NCI-H1105 treated with DMSO at 0.1 percent for 48 hours (cell line): ENCODE results near the gene SPIN1.

Experiments used
- DNase-seq: peaks from one replicate; lab custom pipeline; 2025; lab: John Stamatoyannopoulos, UW

The SPIN1 gene

DNA sequence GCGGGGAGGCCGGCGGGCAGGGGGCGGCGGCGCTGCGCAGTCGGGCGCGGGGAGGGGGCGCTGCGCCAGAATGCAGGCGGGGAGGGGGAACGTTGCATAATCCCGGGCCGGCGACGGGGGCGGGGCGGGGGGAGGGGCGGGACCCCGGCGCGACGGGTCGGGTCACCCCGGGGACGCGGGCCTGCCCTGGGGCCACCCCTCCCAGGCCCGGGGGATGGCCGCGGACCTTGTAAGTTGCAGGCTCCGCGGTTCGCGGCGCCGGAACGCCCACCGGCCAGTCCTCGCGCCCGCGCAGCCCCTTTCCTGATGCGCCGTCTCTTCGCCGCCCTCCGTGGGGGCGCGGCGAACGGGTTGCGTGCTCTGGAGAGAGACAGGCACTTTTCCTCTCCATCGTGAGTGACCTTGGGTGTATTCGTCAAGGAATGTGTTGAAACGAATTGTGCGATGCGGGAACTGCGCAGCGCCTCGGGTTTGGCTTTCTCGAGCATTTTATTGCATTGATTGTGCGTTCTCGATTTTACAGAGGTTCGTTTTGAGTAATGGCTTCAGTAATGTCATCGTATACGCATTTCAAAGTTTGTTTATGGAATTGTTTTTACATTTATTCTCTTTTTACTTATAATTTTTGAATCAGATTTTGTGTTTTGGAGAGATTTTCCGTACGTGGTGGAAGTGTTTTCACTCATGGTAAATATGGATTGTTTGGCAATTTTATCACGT lies 802 bp downstream of the SPIN1 start:
- peak; percentile 39 for DNase-seq

DNA sequence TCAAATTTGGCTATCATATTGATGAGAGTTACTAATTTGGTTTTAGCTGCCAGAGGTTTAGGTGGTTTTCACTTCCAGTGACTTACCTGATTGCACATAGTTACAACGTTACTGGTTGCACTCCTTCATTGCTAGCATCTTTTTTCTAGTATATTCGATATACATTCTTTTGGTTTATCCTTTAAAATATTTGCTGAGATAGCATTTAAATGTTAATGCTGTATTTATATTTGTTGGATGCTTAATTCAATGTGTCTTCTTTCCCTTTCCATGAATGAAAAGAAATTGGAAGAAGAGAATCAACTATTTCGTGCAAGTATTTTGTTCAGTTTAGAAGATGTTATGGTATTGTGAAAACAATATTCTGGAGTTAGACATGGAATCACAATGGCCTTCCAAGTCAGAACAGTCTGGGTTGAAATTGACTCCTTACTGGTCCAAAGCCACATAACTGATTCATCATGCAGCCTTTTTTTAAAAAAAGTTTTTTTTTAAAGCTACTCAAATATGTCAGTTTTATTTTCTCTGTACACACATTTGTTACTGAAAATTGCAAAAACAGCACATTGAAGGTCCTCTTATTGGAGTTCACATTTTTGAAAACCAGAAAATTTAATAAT lies 2.2 kb downstream of the SPIN1 start:
- no peak for DNase-seq

DNA sequence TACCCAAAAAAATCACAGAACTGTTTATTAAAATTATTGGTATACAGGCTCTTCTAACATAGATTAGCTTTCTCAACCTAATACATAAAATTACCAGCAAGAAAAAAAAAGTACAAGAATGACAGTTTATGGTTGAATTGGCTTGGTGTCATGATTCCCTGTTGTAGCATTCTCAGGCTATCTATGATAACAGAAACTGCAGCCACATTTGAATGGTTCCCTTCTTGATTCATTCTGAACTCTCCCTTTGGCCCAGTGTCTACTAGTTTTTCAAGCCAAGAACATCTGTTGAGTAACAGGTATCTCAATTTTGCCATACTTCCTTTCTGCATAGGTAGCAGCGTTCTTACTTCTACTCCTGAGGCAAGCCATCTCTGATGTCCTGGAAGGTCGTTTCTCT lies 3.0 kb downstream of the SPIN1 start:
- DNase-seq = no peak

DNA sequence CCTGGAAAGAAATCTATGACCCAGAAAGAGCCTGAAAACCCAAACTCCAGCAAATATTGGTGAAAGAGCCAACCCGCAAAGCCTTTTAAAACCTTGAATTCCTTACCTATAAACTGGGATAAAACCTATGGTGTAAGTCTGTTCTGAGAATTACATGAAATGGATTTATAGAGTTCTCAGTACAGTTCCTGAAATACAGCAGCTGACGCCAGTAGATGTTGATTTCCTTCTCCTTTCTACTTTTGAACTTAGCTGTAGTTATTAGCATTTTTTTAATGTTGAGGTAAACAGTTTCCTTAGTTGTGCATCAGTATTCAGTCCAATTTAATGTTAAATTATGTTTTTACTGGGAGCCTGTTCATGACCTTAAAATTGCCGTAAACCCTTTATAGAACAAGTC lies 3.7 kb downstream of the SPIN1 start:
- no peak for DNase-seq

DNA sequence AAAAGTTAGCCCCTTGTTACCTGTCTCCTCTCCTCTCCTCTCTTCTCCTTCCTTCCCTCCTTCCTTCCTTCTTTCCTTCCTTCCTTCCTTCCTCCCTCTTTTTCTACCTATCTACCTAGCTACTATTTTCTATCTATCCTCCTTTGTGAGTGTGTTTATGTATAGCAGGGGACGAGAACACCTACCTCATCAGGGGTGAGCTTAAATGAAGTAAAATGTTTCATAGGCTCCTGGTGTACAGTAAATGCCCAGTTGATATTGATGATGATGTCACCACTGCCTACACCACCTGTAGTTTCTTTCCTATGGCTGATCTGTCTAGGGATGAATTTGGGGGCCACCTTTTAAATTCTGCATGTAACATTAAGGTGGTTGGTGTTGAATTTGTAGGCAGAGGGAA lies 4.3 kb downstream of the SPIN1 start:
- DNase-seq = no peak

DNA sequence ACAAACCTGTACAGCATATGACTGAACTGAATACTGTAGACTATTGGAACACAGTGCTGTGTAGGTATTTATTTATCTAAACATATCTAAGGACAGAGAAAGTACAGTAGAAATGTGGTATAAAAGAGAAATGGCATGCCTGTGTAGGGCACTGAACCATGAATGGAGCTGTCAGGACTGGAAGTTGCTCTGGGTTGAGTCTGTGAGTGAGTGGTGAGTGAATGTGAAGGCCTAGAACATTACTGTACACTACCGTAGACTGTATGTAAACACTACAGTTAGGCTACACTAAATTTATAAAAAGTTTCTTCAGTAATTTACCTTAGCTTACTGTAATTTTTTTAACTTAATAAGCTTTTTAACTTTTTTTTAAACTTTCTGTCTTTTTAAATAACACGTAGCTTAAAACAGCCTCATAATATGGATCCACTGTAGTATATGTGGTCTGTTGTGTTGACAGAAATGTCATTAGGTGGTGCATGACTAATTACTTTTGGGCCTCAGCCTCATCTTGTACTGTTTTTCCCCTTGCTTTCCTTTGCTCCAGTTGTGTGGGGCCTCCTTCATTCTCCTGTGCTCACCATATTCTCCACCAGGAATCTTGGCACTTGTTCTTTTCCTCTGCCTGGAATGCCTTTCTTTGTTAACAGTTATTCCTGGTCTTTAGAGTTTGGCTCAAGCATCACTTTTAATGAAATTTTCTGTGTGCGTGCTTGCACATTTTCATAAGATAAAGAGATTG lies 8.8 kb downstream of the SPIN1 start:
- no peak for DNase-seq

DNA sequence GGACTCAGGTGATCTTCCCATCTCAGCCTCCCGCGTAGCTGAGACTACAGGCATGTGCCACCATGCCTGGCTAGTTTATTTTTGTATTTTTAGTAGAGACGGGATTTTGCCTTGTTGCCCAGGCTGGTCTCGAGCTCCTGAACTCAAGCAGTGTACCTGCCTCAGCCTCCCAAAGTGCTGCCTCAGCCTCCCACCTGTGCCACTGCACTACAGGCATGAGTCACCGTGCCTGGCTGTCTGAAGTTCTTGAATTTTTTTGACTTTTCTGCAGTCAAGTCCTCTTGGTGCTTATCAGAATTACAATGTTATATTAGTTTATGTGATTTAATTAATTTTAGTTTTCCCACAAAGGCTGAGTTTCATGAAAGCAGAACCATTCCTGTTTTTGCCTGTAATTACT lies 9.8 kb downstream of the SPIN1 start:
- no peak for DNase-seq

DNA sequence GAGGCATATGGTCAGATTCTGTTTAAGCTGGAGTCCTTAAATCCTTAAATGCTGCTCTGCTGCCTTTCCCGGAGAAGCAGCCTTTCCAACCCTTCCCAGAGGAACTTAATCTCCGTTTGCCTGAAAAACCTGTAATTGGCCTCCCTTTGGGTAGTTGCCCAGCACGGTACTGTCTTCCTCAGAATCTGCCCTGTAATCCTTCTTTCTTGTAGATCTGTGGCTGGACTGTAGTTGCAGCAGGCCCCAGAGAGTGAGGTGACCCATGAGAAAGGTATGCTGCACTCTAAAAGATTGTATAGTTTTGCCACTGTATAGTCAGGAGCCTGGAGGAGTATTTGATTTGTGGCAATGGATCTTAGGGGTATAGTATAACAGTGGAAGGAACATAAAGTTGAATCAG lies 11.7 kb downstream of the SPIN1 start:
- DNase-seq = no peak

DNA sequence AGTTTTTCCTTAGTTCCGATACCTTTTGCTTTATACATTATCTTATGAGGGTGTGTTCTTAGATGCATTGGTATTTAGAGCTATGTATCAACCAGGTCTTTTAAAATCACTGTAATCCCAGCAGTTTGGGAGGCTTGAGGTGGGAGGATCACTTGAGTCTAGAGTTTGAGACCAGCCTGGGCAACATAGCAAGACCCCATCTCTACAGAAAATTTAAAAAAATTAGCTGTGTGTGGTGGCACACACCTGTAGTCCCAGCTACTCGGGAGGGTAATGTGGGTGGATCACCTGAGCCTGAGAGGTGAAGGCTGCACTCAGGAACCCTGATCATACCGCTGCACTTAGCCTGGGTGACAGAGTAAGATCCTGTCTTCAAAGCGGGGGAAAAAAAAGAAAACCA lies 15.1 kb downstream of the SPIN1 start:
- DNase-seq = no peak

DNA sequence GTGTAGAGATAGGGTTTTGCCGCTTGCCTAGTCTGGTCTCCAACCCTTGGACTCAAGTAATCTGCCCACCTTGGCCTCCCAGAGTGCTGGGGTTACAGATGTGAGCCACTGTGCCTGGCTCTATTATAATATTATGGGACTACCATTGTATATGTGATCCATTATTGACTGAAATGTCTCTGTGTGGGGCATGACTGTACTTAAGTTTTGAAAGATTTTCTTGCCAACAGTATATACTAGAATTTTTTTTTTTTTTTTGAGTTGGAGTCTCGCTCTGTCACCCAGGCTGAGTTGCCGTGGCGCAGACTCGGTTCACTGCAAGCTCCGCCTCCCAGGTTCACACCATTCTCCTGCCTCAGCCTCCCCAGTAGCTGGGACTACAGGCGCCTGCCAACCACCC lies 17.8 kb downstream of the SPIN1 start:
- no peak for DNase-seq

DNA sequence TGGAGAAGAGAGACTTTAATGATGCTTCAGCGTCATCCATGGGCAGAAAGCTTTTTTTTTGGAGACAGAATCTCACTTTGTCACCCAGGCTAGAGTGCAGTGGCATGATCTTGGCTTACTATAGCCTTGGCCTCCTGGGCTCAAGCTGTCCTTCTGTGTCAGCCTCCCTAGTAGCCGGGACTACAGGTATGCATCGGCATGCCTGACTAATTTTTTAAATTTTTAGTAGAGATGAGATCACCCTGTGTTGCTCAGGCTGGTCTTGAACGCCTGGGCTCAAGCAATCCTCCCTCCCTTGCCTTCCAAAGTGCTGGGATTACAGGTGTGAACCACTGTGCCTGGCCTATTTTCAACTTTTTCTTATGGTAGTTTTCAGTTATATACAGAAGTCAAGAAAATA lies 23.2 kb downstream of the SPIN1 start:
- no peak for DNase-seq

DNA sequence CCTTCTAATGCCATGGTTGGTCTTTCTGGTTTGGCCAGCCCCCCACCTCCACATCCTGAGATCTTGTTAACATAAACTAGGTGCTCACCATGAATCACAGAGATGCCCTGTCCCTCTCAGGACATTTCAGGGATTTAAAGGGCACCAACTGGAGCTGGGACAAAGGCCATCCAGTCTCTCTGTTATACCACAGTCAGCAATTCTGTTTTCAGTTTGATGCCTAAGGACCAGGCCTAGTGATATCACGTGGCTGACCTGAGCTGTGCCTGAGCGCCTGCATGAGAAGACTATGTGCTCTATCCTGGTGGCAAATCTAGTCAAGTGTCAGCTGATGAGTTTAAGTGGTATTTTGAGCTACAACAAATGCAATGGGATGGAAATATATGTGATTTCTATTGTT lies 26.1 kb downstream of the SPIN1 start:
- no peak for DNase-seq

DNA sequence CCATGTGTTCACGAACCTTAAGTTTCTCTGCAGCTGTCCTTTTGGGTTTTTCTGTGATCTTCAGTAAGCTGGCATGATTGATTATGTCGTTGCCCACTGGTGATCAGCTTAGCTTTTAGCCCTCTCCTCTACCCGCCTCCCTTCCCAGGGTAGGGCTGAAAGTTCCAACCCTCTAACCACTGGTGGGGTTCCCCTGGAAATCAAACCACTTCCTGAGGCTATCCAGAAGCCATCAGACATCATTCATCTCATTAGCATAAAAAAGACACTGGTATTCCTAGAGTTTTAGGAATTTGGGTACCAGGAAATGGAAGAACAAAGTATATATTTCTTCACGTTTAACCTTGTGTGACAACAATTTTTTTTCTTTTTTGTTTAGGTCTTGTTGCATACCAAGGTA lies 29.8 kb downstream of the SPIN1 start:
- DNase-seq = no peak

DNA sequence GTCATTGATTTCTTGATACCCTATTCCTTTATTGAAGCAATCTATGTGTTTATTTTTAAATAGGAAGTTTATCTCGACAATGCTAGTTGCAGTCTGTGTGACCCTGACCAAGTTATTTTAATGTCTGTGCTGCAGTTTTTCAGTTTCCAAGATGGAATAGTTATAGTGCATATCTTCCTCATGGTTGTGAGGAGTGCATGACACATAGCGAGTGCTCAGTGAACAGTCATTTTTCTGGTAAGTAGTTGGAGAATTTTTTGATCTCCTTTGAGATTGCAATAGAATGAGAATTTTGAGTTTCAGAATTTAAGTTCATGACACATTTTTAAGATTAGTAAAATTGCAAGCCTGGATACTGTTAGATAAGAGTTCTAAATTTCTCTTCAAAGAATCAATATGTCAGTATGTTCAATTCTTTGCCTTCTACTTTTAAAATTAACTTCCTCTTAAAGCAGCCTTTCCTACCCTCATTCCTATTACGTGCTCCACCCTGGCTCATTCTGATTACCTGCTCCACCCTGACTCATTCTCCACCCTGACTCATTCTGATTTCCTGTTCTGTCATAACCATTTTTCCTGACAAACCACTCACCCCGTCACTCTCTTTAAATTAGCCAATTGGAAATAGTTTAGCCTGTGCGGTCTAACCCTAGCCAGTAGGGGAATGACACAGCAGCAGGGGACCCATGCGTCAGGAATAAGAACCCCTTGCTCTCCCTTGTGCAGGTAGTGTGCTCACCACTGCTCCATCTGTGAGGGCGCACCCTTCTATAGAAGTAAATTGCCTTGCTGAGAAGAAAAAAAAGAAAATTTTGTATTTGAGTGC lies 30.7 kb downstream of the SPIN1 start:
- no peak for DNase-seq

DNA sequence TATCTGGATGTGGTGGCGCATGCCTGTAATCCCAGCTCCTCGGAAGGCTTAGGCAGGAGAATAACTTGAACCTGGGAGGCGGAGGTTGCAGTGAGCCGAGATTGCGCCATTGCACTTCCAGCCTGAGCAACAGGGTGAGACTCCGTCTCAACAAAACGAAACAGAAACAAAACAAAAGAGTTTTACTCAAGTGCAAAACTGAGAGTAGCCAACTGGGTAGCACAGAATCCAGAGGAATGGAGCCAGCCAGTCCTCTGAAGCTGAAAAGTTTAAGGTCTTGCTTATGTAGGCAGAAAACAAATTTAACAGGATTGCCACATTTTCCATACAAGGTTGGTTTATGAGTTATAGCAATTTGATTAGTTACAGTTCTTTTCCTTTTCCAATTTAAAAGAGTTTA lies 32.0 kb downstream of the SPIN1 start:
- no peak for DNase-seq

DNA sequence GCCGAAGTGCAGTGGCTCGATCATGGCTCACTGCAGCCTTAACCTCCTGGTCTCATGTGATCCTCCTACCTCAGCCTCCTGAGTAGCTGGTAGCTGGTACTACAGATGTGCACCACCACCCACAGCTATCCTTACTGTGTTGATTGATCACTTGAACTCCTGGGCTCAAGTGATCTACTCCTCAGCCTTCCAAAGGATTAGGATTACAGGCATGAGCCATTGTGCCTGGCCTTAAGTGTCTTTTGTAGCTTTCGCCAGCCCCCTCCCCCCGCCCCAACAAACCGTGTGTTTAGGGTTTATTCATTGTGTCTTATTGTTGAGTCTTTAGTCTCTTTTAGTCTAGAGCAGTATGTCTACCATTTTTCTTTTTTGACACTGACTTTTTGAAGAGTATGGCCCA lies 33.1 kb downstream of the SPIN1 start:
- no peak for DNase-seq

DNA sequence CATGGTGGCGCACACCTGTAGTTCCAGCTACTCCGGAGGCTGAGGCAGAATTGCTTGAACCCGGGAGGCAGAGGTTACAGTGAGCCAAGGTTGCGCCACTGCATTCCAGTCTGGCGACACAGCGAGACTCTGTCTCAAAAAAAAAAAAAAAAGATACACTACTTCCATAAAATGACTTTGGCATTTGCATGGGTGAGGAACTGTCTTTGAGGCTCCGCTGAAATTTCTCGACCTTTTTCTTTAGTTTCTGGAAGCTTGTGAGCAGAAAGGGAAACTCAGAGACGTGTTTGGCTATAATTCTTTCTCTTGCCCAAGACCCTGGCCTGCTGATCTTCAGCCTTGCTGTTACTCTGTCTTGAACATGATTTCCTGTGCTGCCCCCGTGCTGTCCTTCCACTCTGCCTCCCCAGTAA lies 37.3 kb downstream of the SPIN1 start:
- no peak for DNase-seq

DNA sequence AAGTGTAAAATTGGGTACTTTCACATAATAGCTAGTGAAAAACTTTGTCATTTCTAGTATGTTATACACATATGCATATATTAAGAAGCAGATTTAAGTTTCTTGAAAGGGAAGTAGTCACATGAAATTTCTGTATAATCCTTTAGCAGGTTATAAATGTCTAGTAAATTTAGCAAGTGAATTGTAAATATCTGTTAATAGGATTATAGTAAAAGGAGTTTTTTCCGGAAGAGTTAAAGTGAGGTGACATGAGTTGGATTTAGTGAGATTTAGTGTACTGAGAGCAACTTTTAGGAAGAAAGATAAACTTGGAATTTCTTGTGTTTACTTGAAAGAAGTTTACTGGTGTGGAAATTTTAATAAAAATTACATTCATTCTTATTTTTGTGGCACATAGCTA lies 38.4 kb downstream of the SPIN1 start:
- DNase-seq = no peak

DNA sequence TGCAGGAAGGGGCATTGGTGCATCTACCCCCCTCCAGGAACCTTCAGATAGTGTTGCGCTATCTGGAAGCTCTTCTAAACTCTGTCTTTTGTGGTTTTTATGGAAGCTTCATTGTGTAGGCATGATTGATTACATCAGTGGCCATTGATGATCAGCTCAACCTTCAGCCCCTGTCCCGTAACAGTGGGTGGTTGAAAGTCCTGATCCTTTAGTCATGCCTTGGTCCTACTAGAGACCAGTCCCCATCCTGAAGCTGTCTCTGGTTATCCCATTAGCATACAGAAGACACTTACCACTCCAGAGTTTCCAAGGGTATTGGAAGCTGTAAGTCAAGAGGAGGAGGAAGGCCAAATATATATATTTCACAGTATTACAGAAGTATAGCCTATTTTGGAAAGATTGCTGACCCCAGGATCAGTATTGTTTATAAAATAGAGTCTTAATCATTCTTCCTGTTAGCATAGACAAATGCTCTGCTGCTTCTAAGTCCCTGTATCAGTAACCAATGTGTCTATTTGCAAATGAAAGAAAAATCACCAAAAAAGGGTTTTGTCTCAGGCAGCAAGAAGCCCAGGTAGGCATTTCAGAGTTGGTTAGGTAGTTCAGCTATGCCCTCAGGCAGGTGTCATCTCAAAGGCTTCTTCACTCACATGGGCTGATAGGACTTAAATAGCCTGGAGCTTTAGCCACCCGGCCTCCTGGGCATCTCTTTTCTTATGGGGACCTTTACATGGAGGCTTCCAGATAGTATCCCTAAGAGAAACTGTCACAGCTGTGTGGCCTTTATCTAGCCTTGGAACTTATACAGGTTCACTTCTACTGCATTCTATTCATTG lies 41.6 kb downstream of the SPIN1 start:
- no peak for DNase-seq

DNA sequence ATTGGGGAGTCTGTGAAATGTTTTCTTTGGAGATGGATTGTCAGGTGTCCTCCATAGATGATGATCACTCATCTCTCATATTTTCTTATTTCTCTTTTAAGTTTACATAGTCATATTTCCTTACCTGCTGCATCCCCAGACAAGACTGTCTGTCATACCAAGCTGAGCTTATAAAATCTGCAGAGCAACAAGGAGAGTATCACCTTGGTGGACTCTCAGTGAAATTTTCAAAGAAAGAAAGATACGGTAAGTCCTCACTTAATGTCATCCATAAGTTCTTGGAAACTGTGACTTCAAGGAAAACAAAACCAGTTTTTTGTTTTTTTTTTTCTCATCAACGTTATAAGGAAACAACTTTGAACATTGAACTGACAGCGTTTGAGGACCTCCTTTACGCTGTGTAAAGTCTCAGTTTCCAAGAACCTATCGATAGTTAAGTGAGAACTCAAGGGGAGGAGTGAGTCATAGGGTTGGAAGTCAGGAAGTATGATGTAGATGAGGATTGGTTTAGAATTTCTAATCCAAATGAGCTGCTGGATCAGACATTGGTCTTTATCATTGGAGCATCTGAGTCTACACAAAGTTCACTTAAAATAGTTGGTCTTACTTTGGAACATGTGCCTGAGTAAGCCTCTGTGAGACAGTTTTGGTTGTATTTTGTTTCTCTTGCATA lies 45.5 kb downstream of the SPIN1 start:
- no peak for DNase-seq

DNA sequence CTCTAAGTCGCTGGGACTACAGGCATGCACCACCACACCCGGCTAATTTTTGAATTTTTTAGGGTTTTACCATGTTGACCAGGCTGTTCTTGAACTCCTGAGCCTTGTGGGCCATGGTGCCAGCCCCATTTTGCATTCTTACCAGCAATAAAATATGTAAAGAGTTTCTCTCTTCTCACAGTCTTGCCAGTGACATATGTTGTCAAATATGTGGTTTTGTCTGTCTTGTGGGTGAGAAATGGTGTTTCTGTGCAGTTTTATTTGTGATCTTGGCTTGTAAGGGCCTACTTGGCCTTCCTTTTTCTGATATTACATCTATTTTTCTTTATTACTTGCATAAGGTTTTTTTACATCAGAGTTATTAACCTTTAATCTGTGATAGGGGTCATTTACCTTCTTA lies 47.1 kb downstream of the SPIN1 start:
- DNase-seq = no peak
